Measurements from ENCODE around the gene KRT84.
"Not testable (repeated sequence)": the region's sequence is repeated elsewhere in the genome, so short reads cannot be mapped to it uniquely, and the experiment has no call there.

KRT84 gene

DNA sequence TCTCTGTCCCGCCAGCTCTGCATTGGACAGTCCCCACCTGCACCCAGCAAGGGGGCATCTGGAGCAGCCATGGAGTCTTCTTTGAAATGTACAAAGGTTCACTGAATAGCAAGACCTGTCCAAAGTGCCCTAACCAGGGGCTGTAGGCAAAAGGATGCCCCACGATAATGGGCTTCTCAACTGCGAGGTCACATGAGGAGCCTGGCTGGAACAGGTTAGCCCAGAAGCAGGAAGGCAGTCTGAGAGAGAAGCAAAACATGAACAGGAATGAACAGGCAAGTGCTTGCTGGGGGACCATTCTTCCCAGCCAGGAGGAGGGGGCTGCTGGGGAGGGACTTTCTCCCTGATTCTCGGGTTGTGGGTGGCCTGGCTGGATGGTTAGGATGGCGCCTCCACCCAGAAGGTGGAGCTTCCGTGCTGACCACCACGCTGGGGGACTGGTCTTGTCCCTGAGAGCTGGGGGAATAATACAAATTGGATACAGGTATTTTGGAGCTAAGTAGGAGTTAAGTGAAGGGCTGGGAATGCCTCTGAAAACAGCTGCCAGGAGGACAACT is 25.3 kb downstream of the KRT84 start:
- DNase-seq (ENCODE audit: low read depth), result no peak

DNA sequence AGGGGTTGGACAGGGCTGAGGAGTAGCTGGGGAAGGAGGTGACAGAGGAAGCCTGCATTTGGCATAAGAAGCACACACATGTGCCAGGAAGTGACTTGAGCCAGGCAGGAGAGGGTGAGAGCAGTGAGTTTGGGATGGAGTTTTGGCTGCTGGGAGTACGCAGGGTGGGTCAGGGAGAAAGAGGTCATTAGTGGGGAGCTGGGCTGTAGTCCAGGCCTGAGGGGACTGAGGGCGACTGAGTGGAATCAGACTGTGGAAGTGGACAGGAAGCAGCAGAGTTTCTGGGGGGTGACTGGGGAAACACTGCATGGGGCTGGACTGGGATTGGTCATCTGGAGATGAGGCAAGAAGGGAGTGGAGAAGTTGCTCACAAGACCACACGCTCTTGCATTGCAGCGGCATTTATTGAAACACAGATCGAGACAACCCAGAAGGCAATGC is 25.8 kb downstream of the KRT84 start:
- no peak for DNase-seq (ENCODE audit: low read depth)

DNA sequence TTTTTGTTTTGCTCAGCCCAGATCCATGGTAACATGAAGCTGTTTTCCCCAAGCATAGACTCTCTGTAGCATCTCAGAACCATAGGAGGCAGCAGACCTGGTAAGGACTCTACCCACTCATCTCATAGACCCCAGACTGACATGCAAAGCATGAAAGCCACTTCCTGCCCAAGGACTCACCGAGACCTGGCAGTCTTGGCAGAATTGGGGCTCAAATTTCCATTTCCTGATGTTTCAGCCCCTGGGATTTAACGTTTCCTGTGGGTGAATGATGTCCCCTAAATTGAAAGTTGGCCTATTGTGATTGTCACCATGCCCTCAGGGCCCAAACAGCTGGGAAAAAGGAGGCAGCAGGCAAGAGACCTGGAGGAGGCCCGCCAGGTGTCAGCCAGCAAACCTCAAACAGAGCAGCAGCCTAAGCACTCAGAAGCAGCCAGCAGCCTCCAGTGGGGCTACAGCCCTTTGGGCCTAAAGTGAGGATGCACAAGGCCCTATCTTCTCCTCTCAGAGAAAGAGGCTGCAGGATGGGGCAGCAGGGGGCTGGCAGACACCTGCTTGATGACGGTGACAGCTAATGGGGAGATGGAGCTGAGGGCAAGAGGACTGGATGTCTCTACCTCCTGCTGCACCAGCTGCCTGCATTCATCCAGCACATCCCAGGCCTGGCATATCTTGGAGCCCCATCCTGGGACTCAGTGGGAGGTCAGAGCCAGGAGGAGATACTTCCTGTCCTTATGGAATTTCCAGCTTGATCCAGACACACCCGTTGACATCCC is 26.7 kb downstream of the KRT84 start:
- DNase-seq (ENCODE audit: low read depth), result no peak

DNA sequence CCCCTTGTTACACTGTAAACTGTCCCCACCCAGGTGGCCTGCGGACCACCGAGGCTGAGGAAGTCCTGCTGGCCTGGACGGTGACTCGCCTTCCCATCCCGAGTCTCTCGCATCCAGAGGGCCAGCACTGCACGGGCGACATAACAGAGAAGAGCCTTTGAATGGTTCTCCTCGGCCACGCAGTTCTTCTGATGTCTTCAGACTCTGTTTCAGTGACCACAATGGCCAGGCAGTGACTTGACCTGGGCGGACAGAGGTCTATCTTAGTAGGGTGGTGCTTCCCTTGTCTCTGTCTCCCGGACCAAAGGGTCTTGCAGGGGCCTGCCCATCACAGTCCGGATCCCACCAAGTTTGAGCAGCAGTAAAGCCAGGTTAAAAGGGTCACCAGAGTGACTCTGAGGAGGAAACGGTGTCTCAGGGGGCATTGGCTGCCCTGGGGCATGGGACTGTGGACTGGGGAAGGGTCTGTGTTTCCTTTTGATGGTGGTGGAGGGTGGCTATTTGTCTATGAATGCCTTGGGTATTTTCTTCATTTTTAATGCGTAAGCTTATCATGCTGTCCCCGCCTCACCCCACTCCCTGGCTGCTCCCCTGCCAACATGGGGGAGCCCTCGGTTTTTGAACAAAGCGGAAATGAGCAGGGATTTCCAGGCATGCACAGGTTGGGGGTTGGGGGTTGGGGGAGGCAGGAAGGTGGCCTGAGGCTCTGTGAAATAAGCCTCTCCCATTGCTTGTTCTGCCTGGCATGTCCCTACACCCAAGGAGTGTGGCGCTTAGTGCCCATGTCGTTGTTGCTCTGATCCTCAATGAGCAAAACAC is 28.5 kb downstream of the KRT84 start:
- DNase-seq (ENCODE audit: low read depth), result no peak

DNA sequence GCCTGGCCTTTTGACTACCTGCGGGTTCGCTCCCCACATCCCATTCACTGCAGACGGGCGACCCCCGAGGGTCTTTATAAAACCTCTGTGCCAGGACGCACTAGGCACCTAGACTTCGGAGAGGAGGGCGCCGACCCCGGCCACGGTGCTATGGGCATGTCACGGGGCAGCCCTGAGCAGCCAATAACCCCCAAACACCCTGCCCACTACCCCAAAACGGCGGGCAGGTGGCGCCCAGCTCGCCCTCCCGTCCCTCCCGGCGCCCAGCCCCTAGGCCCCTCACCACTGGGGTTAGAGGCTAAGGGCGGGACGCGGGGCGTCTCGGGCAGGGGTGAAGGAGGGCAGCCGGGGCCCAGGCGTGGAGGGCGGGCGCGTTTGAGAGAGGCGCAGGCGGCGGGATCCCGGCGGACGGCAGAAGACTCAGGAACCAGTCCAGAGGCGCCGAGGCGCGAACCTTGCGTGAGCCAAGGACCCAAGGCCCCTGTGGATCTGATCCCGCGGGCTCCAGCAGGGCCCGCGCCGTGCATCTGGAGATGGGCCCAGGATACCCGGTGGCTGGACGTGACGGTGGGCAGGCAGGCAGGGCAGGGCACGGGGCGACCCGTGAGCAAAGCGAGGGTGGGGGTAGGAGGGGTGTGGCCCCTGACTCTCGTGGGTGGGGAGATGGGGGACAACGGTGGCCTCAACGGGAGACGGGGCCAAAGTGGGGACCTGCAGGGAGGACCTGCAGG is 29.3 kb downstream of the KRT84 start:
- DNase-seq (ENCODE audit: low read depth), result no peak

DNA sequence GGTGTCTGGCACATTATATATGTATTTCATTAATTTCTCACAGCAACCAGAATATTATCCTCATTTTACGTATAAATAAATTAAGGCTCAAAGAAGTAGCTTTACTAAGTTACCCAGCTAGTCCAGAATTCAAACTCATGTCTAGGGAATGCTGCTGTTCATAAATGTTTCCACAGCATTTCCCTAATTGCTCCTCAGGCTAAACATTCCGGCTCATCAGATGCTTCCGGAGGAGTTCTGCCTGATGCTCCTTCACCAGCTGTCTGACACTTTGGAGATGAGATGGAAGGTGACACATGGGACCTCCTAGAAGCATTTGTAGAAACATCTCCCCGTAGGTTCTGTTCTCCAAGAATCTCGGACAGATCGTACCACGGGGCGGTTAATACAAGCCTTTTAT is 30.3 kb downstream of the KRT84 start:
- no peak for DNase-seq (ENCODE audit: low read depth)

DNA sequence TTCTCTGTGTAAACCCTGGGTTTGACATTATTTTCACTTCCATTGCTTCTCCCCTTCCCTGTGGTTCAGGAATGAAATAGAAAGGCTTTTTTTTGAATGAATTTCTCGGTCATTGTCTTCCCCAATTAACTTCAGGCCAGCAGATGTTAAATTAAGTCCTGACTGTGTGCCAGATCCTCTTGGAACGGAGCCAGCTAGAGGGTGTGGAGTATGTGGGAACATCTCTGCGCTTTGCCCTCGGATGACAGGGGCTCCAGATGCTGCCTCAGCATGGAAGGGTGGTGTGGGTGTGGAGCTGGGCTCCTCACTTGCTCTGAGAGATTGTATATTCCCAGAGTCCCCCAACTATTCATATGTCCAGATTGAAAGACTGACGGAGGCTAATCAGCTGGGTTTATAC is 31.3 kb downstream of the KRT84 start:
- DNase-seq (ENCODE audit: low read depth), result no peak

DNA sequence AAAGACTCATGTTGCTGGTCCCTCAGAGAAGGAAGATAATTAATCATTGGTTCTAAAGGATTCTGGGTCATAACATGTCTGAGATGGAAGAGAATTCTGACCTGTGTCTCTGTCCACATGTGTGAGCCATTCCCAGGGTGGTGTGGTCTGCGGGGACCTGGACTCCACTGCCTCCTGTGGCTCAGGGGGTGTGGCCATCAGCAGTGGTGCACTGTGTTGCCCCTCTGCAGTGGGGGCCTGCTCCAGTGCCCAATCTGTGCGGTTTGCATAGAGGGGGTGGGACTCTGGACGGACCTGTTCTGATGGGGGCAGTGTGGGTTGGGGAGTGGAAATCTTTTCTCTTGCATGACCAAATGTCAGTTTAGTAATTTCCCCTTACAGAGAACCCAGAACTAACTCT is 31.7 kb downstream of the KRT84 start:
- no peak for DNase-seq (ENCODE audit: low read depth)

DNA sequence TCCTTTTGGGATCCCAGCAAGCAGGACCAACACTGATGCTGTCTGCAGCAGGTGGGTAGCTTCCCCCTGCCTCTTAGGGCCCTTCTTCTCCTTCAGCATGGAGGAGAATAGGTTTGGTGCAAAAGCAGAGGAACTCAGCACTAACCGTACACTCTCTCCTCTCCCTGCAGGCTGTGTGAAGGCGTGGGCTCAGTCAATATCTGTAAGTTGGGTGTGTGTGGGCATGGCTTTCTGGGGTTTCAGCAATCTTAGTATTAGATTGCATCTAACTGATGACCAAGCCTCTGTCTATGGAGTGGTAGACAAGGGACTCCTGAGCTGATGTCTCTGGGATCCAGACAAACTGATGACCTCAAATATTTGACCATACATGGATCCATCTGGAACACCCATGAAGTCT is 32.5 kb downstream of the KRT84 start:
- DNase-seq (ENCODE audit: low read depth), result no peak

DNA sequence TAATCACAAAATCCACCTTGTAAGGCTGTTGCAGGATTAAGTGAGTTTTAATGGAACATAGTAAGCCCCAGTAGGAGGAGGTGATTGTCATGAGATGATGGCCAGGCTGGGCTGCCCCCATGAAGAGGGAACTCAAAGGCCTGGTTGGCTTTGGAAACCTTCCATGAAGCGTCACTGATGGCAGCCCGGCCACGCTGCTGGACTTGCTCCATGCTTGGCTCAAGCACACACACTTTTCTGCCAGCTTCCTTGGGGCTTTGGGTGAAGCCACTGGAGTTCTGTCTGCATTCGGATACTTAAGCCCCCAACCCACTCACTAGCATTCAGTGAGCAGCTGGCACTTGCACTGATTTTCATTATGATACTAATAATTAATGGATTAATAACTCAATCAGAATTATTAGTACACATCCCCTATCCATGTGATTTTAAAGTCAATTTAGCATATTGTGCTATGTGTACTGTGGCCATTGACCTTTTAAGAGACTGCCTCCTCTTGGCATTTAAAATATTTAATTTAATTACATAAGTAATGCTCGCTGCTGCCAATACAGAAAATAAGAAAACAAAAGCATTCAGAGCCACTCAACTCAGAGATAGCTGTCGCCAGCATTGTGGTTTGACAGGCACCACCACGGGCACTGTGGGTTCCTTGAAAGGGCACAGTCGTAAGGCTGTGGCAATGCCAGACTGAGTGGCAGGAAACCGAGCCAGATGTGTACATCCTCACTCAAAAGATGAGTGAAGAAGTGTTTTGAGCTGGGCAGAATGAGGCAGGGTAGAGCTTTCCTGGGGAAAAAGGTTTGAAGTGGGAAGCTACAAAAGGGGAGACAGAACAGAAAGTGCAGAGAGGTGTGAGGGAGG is 34.0 kb downstream of the KRT84 start:
- no peak for DNase-seq (ENCODE audit: low read depth)

DNA sequence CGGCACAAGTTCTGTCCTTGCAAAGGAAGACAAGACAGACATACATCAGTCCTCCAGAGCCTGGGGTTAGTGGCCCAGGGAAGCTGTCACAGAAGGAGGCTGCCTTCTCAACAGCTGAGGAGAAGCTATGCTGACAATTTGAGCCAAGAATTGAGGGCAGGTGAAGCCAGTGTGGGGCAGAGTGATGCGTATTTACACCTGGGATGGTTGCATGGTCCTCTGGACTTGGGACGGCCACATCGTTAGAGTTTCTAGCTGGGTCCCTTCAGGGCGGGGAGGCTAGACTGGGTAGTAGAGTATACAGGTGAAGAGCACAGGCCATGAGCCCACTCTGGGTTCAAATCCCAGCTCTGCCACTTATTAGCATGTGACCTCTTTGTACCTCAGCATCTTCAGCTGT is 34.7 kb downstream of the KRT84 start:
- no peak for DNase-seq (ENCODE audit: low read depth)

DNA sequence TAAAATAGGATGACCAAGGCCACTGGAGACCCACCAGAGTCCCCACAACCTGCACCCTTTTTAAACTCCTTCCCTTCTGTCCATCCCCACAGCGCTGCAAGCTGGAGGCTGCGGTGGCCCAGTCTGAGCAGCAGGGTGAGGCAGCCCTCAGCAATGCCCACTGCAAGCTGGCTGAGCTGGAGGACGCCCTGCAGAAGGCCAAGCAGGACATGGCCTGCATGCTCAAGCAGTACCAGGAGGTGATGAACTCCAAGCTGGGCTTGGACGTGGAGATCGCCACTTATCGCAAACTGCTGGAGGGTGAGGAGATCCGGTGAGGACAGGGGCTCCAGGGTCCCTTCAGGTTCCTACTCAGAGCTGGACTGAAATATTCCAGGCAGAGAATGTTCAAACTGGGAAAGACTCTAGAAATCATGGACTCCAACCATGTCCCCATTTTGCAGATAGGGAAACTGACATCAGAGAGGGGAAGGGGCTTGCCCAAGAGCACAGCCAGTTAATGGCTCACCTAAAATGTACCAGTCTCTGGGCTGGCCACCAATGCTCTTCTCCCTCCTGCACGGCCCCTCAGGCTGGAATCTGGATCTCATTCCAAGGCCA is 35.3 kb downstream of the KRT84 start:
- no peak for DNase-seq (ENCODE audit: low read depth)

DNA sequence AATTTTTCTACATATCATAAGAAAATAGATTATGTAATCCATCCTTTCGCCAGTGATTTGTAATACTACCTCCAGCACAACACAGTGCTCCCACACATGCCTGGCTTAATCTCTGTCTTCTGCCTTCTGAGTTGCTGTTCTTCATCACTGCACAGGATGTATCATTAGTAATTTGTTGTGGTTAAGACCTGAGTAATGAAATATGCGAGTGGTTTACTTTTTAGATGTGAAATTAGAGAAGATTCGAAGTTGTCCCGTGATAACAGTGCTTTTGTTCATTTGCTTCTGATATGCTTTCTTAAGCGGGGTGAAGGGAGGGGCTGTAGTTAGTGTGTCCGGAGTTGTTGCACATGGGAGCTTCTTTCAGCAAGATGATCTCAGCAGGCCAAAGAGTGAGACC is 36.3 kb downstream of the KRT84 start:
- no peak for DNase-seq (ENCODE audit: low read depth)

DNA sequence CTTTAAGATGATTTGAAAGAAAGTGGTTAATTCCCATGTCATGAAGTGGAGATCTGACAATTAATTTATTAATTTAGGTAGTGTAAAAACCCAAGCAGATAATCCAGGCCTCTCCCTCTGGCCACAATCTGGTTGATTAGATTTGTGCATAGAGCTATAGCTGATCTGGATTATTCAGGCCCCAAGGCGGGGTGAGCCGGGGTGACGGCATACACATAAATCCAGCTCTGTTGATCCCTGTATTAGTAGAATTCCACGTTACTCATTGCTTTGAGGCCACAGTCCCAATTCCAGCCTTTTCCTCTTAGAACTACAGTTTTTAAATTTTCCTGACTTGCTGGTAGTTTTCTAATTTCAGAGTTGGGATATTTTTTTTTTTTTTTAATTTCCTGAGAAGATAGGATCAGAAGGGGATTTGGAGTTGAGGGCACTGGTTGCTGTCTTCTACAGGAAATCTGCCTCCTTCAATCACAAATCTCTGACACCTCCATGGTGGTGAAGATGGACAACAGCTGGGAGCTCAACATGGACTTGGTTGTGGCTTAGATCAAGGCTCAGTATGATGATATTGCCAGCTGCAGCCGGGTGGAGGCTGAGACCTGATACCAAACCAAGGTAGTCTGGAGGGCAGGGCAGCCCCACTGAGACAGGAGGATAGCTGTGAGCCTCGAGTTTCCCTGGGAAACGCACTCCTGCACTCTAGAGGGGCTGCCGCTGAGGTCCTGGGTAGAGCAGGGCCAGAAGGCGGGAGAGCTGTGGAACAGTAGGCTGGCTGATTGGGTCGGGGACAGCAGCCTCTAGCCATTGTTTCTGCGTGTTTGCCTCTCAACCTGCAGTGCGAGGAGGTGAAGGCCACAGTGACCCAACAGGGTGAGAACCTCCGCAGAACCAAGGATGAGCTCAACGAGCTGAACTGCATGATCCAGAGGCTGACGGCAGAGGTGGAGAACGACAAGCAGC is 37.6 kb downstream of the KRT84 start:
- no peak for DNase-seq (ENCODE audit: low read depth)

DNA sequence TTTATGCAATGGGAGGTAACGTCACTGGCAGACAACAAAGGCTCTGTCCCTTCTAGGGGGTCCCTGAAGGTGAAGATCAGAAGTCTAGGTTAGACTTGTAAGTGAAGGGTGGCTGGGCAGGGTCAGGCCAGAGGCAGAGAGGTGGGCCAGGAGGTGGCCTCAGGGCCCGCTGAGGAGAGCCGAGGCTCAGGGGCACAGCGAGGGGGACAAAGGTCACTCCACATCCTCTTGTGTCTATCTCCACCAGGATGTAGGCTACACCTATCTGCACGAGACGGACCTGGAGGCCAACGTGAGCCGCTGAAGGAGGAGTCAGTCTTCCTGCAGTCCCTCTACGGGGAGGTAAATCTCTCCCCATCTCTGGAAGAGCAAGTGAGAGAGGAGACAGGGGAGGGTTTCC is 38.4 kb downstream of the KRT84 start:
- no peak for DNase-seq (ENCODE audit: low read depth)

DNA sequence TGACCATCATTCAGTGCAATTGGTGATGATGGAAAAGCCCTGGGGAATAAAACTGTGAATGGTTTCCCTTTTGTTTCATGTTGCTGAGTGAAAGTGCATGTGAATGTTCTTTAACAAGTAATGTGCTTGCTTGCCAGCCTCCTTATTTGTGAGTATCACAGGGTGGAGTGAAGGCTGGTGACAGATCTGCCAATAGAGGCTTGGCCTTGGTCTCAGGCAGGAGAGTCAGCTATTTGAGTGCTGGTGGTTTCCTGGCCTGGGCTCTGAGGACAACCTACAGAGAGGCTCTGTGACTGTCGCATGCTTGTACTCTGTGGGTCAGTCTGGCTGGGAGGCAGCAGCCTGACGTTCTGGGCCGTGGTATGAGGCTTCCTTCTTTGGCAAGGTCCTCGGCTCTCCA is 38.9 kb downstream of the KRT84 start:
- DNase-seq (ENCODE audit: low read depth), result no peak

DNA sequence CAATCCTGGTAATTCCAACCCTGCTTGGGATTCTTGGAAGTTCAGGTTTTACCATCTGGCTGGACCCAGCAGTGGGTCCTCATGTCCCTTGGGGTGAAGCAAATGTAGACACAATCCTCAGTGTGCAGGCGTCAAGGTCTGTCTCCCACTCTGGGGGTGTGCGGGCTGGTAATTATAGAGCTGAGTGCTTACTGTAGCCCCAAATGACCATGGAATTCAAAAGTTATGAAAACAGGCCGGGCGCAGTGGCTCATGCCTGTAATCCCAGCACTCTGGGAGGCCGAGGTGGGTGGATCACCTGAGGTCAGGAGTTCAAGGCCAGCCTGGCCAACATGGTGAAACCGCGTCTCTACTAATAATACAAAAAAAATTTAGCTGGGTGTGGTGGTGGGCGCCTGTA is 40.4 kb downstream of the KRT84 start:
- DNase-seq (ENCODE audit: low read depth), result not testable (repeated sequence)

DNA sequence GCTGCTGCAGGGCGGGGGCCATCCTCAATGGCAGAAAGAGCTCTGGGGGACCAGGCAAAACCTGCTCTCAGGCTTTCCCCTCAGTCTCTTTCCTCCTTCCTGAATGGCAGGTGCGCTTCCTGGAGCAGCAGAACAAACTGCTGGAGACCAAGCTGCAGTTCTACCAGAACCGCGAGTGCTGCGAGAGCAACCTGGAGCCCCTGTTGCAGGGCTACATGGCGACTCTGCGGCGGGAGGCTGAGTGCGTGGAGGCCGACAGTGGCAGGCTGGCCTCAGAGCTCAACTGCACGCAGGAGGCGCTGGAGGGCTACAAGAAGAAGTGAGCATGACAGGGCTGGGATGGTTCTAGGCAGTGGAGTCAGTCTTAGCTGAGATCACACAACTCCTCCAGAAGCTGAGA is 41.3 kb downstream of the KRT84 start:
- DNase-seq (ENCODE audit: low read depth), result no peak

DNA sequence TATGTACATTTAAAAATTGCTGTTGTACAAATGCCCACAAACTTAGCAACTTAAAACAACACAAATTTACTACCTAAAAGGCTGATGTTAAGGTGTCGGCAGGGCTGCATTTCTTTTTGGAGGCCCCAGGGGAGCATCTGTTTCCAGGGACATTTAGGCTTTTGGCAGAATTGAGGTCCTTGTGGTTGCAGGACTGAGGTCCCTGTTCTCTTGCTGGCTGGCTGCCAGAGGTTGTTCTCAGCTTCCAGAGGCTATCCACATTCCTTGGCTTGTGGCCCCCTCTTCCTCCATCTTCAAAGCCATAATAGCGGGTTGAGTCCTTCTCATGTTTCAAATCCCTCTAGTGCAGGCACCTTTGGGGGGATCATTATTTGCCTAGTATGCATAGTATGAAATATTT is 41.9 kb downstream of the KRT84 start:
- DNase-seq (ENCODE audit: low read depth), result no peak
